ENCODE measurements around the gene MLXIP. TPM values are rescaled to one million over a fixed set of nuclear protein-coding genes. Genes with fewer than 3 reads are reported as not detected.

The MLXIP gene
- total and polyA plus RNA-seq, 2 of the 4 experiments (the other 2 are of a cell fraction): 2.7 to 10.8 TPM

- no peak overlapping the region for H4K8ac ChIP-seq (ENCODE audit: low read depth in 2 of 2, low read length in 2 of 2)
- no peaks in the 10 kb centered on the region for H3K79me1 ChIP-seq (ENCODE audit: low read depth in 1 of 2, low read length in 2 of 2)
- no peak overlapping the region for H2BK15ac ChIP-seq (ENCODE audit: low read depth, low read length)
- no peak overlapping the region for H3K4ac ChIP-seq (ENCODE audit: low read depth, low read length)
- no peak overlapping the region for H2BK5ac ChIP-seq (ENCODE audit: low read depth, low read length, poor library complexity, severe bottlenecking)
- no peak overlapping the region for H3K4me2 ChIP-seq (ENCODE audit: low read depth, low read length)
- no peak overlapping the region for H4K5ac ChIP-seq (ENCODE audit: low read depth, low read length)
- H3K27me3 ChIP-seq (ENCODE audit: control insufficient read depth, insufficient read depth, low read length): no peaks in the 10 kb centered on the region
- no peak for DNase-seq
- no peak overlapping the region for H3K4me3 ChIP-seq (ENCODE audit: insufficient read depth, low read depth, low read length)
- no peak overlapping the region for H3K27ac ChIP-seq (ENCODE audit: insufficient read depth, low read length)
- ATAC-seq (ENCODE audit: low read depth): no peak
- H2AK9ac ChIP-seq (replicated peaks; ENCODE audit: low read depth, low read length, poor library complexity): no peak overlapping the region
- no peak overlapping the region for H3K18ac ChIP-seq (ENCODE audit: low read depth, low read length)
- H3K9ac ChIP-seq (ENCODE audit: low read depth, low read length): no peak overlapping the region
- no TSS peak for BruUV-seq (replicated peaks)
- peaks cover 9% of the 10 kb centered on the region; the same call in 1 of the 2 replicates for H4K20me1 ChIP-seq (ENCODE audit: insufficient read depth, low read length)
- H3K14ac ChIP-seq (replicated peaks; ENCODE audit: low read depth, low read length): no peak overlapping the region
- 93% methylated on average over 23 of the region's 27 CpGs; no CpG with 5 or more reads in 1 of the 2 experiments for WGBS, 2 experiments (ENCODE audit: extremely low coverage in 2 of 2, insufficient read length in 1 of 2)
- in situ Hi-C loops (cut with MboI; ENCODE audit: low sequenced_read_pairs): loop anchor here (5.0 kb wide), 2 partner anchors 62 to 137 kb away; no protein-coding TSS in a partner anchor
- 0 out of 2 replicates have a peak overlapping the region, but pooled peaks have one; percentile 15 for H2AK5ac ChIP-seq (ENCODE audit: low read depth, low read length)
- H2AFZ ChIP-seq (replicated peaks; ENCODE audit: low read length, poor library complexity): no peak overlapping the region
- no peaks in the 10 kb centered on the region for H3K9me1 ChIP-seq (ENCODE audit: insufficient read depth, low read length)
- peaks cover 7% of the 10 kb centered on the region; the same call in 1 of the 2 replicates for H3K36me3 ChIP-seq (ENCODE audit: control insufficient read depth, insufficient read depth, low read length)
- ChIA-PET CTCF (interaction anchor here (0.6 to 1.5 kb wide), 11 partner anchors 8 to 241 kb away, joined by 3 to 9 read pairs (median 3); partner anchors contain the start of gene LRRC43), POLR2A (ENCODE audit: unreplicated experiment) (no interaction called here)
- H3K56ac ChIP-seq (ENCODE audit: extremely low read depth, insufficient read depth, low read length): no peak overlapping the region
- dilution Hi-C loops (cut with HindIII; ENCODE audit: low sequenced_read_pairs, unreplicated experiment): no loop called here
- H4K91ac ChIP-seq (ENCODE audit: insufficient read depth, low read depth, low read length): no peak overlapping the region
- no peak overlapping the region for H2BK20ac ChIP-seq (ENCODE audit: low read depth, low read length)
- no peaks in the 10 kb centered on the region for H3K9me3 ChIP-seq (ENCODE audit: control insufficient read depth, insufficient read depth, low read length)
- H3K23ac ChIP-seq (ENCODE audit: low read depth, low read length): no peak overlapping the region
- intact Hi-C loops (cut with micrococcal nuclease): loop anchor here (1.0 to 2.0 kb wide), 3 partner anchors 68 to 136 kb away; no protein-coding TSS in a partner anchor
- no peak overlapping the region; the same call in 1 of the 2 replicates for H2BK120ac ChIP-seq (ENCODE audit: low read depth, low read length)
- peaks cover 9% of the 10 kb centered on the region for H3K4me1 ChIP-seq (ENCODE audit: control insufficient read depth, insufficient read depth, low read length)
- TF ChIP-seq POLR2A (IDR thresholded peaks at IDR 0.05; ENCODE audit: low read depth, low read length) (no peak), RAD21 (IDR thresholded peaks at IDR 0.05; ENCODE audit: low read length) (no peak), MAFK (IDR thresholded peaks at IDR 0.05; ENCODE audit: low read depth, low read length) (no peak), FOS (IDR thresholded peaks at IDR 0.05; ENCODE audit: low read depth, low read length) (no peak), MXI1 (IDR thresholded peaks at IDR 0.05; ENCODE audit: borderline replicate concordance, low read depth, low read length) (no peak), CEBPB (IDR thresholded peaks at IDR 0.05; ENCODE audit: low read depth, low read length) (no peak), BHLHE40 (IDR thresholded peaks at IDR 0.05; ENCODE audit: low read depth, low read length) (no peak), RCOR1 (IDR thresholded peaks at IDR 0.05; ENCODE audit: insufficient replicate concordance, low read length) (no peak), SMC3 (IDR thresholded peaks at IDR 0.05; ENCODE audit: low read depth, low read length) (no peak), NFE2L2 (IDR thresholded peaks at IDR 0.05; ENCODE audit: low read depth, low read length) (no peak), RFX5 (IDR thresholded peaks at IDR 0.05; ENCODE audit: low read depth, low read length) (no peak), CHD1 (IDR thresholded peaks at IDR 0.05; ENCODE audit: low read depth, low read length) (no peak)
- TF ChIP-seq, protein P1, sequence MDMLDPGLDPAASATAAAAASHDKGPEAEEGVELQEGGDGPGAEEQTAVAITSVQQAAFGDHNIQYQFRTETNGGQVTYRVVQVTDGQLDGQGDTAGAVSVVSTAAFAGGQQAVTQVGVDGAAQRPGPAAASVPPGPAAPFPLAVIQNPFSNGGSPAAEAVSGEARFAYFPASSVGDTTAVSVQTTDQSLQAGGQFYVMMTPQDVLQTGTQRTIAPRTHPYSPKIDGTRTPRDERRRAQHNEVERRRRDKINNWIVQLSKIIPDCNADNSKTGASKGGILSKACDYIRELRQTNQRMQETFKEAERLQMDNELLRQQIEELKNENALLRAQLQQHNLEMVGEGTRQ (IDR thresholded peaks at IDR 0.05; ENCODE audit: low read depth, low read length): no peak
- TF ChIP-seq, protein P2, sequence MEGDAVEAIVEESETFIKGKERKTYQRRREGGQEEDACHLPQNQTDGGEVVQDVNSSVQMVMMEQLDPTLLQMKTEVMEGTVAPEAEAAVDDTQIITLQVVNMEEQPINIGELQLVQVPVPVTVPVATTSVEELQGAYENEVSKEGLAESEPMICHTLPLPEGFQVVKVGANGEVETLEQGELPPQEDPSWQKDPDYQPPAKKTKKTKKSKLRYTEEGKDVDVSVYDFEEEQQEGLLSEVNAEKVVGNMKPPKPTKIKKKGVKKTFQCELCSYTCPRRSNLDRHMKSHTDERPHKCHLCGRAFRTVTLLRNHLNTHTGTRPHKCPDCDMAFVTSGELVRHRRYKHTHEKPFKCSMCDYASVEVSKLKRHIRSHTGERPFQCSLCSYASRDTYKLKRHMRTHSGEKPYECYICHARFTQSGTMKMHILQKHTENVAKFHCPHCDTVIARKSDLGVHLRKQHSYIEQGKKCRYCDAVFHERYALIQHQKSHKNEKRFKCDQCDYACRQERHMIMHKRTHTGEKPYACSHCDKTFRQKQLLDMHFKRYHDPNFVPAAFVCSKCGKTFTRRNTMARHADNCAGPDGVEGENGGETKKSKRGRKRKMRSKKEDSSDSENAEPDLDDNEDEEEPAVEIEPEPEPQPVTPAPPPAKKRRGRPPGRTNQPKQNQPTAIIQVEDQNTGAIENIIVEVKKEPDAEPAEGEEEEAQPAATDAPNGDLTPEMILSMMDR (conservative IDR thresholded peaks at IDR 0.05; ENCODE audit: low read depth, low read length): no peak
- TF ChIP-seq, protein P3, sequence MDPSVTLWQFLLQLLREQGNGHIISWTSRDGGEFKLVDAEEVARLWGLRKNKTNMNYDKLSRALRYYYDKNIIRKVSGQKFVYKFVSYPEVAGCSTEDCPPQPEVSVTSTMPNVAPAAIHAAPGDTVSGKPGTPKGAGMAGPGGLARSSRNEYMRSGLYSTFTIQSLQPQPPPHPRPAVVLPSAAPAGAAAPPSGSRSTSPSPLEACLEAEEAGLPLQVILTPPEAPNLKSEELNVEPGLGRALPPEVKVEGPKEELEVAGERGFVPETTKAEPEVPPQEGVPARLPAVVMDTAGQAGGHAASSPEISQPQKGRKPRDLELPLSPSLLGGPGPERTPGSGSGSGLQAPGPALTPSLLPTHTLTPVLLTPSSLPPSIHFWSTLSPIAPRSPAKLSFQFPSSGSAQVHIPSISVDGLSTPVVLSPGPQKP (IDR thresholded peaks at IDR 0.05; ENCODE audit: borderline replicate concordance, low read depth, low read length): no peak
Measured at GRCh38 chr12:122054842-122055520, 23.6 kb upstream of the MLXIP start.

All from IMR-90 (cell line).